A549 (cell line): ENCODE data around the gene DHRS11. TPM values are rescaled to one million over a fixed set of nuclear protein-coding genes. Genes with fewer than 3 reads are reported as not detected.

Experiments
- ATAC-seq, 2 experiments: fragments of 200-7000 bp in 1 of 2; fragments of >200 bp in 1 of 2; cut with Nextera tagmentation in 1 of 2; cut with Tn5 transposase in 1 of 2; 3 replicates each; pipeline versions ENCODE4 v1.8.0 to v1.9.1; 2018 to 2020; ENCODE audit warnings: mild to moderate bottlenecking in 1 of 2, moderate library complexity in 1 of 2
- CTCF ChIA-PET: fragments of 300-600 bp; sonication (Branson Sonifier 250); formaldehyde crosslinking; extraction: SDS; loops from one replicate; lab custom pipeline; 2021; ENCODE audit warnings: antibody characterized with exemption, inconsistent platforms; lab: Yijun Ruan, JAX
- POLR2A ChIA-PET: fragments of 350-600 bp; formaldehyde crosslinking; extraction: SDS; loops from one replicate; lab custom pipeline; 2021; ENCODE audit warnings: antibody characterized with exemption, inconsistent platforms; lab: Yijun Ruan, JAX
- DNase-seq, 2 experiments: peaks; one replicate each; pipeline versions ENCODE4 v3.0.0 to v3.0.0-alpha.2; 2011 to 2016; ENCODE audit warnings: low read depth in 1 of 2, low spot score in 1 of 2
- FAIRE-seq: peaks from 2 replicates; lab custom pipeline; 2011; peaks lifted over from hg19 to GRCh38; lab: Jason Lieb, UNC
- H3K27ac ChIP-seq, 2 experiments: fragments of >200 bp; sonication (Bioruptor Twin); formaldehyde crosslinking; 3 replicates each; pipeline ENCODE4 v1.5.1; 2016 to 2017
- H3K4me1 ChIP-seq: fragments of >200 bp; sonication (Bioruptor Twin); formaldehyde crosslinking; 3 replicates; pipeline ENCODE4 v1.6.1; 2016
- H3K4me2 ChIP-seq: fragments of >200 bp; sonication (Bioruptor Twin); formaldehyde crosslinking; 3 replicates; pipeline ENCODE4 v1.6.1; 2016
- H3K4me3 ChIP-seq: fragments of >200 bp; sonication (Bioruptor Twin); formaldehyde crosslinking; 3 replicates; pipeline ENCODE4 v1.5.1; 2016
- H3K9me3 ChIP-seq: fragments of >200 bp; sonication (Bioruptor Twin); formaldehyde crosslinking; 3 replicates; pipeline ENCODE4 v1.6.1; 2016
- BCL3 ChIP-seq: fragments of >200 bp; sonication (Bioruptor Twin); formaldehyde crosslinking; IDR thresholded peaks from 3 replicates; pipeline ENCODE4 v1.6.1; 2016
- CHD4 ChIP-seq: fragments of 200-600 bp; sonication (generic); IDR thresholded peaks from 2 replicates; pipeline ENCODE4 v1.6.1; 2016; ENCODE audit warnings: antibody characterized with exemption, mild to moderate bottlenecking, borderline replicate concordance
- CTCF ChIP-seq: fragments of >200 bp; sonication (Bioruptor Twin); formaldehyde crosslinking; IDR thresholded peaks from 3 replicates; pipeline ENCODE4 v1.5.1; 2016
- EP300 ChIP-seq, 2 experiments: fragments of >200 bp; sonication (Bioruptor Twin); formaldehyde crosslinking; IDR thresholded peaks; 2 replicates in 1 of 2; 3 replicates in 1 of 2; pipeline ENCODE4 v1.6.1; 2016 to 2017
- ESRRA ChIP-seq: fragments of 150-350 bp; IDR thresholded peaks from 2 replicates; pipeline ENCODE4 v1.6.1; 2014; ENCODE audit warnings: mild to moderate bottlenecking, low read length, borderline replicate concordance
- FOSB ChIP-seq: fragments of 250-450 bp; sonication (Bioruptor Pico); IDR thresholded peaks from 2 replicates; pipeline ENCODE4 v1.5.0; 2020; ENCODE audit warnings: mild to moderate bottlenecking, moderate library complexity
- HES2 ChIP-seq: fragments of >200 bp; sonication (Bioruptor Twin); formaldehyde crosslinking; IDR thresholded peaks from 2 replicates; pipeline ENCODE4 v1.6.1; 2016
- HEYL ChIP-seq: fragments of 250-450 bp; sonication (Bioruptor Pico); IDR thresholded peaks from 2 replicates; pipeline ENCODE4 v1.8.0; 2021; ENCODE audit warnings: mild to moderate bottlenecking, moderate library complexity
- JUN ChIP-seq, 2 experiments: fragments of >200 bp; sonication (Bioruptor Twin); formaldehyde crosslinking; IDR thresholded peaks; 2 replicates in 1 of 2; 3 replicates in 1 of 2; pipeline ENCODE4 v1.6.1; 2016 to 2017
- MAX ChIP-seq: IDR thresholded peaks from 2 replicates; pipeline ENCODE4 v1.6.1; 2012
- NFE2L2 ChIP-seq: fragments of 150-350 bp; conservative IDR thresholded peaks from 2 replicates; pipeline ENCODE4 v1.6.1; 2014; ENCODE audit warnings: low read length
- PBX3 ChIP-seq: IDR thresholded peaks from 2 replicates; pipeline ENCODE4 v1.6.1; 2012
- PHF8 ChIP-seq: fragments of 200-600 bp; sonication (generic); IDR thresholded peaks from 2 replicates; pipeline ENCODE4 v1.6.1; 2016; ENCODE audit warnings: low read depth, mild to moderate bottlenecking, antibody characterized with exemption, moderate library complexity, borderline replicate concordance
- POLR2AphosphoS2 ChIP-seq: conservative IDR thresholded peaks from 2 replicates; pipeline ENCODE4 v1.6.1; 2012; ENCODE audit warnings: low read length, improper control_type of control experiment, inconsistent platforms
- RARB ChIP-seq: fragments of 250-450 bp; sonication (Bioruptor Pico); IDR thresholded peaks from 2 replicates; pipeline ENCODE4 v1.8.0; 2021; ENCODE audit warnings: mild to moderate bottlenecking, moderate library complexity
- RCOR1 ChIP-seq: fragments of 150-350 bp; IDR thresholded peaks from 2 replicates; pipeline ENCODE4 v1.6.1; 2014; ENCODE audit warnings: antibody characterized with exemption, low read length, low read depth
- REST ChIP-seq: fragments of 200-600 bp; sonication (generic); IDR thresholded peaks from 2 replicates; pipeline ENCODE4 v1.6.1; 2016; ENCODE audit warnings: antibody characterized with exemption, mild to moderate bottlenecking, moderate library complexity
- RNF2 ChIP-seq: fragments of 200-600 bp; sonication (generic); IDR thresholded peaks from 2 replicates; pipeline ENCODE4 v1.6.1; 2016; ENCODE audit warnings: low read depth, mild to moderate bottlenecking, antibody characterized with exemption, moderate library complexity, borderline replicate concordance
- SREBF2 ChIP-seq: fragments of 450-650 bp; IDR thresholded peaks from 2 replicates; pipeline ENCODE4 v1.6.1; 2014; ENCODE audit warnings: mild to moderate bottlenecking, moderate library complexity
- TP53 ChIP-seq: fragments of 250-450 bp; sonication (Bioruptor Pico); IDR thresholded peaks from 2 replicates; pipeline ENCODE4 v1.5.0; 2021; ENCODE audit warnings: mild to moderate bottlenecking, moderate library complexity
- ZC3H11A ChIP-seq: fragments of 450-650 bp; IDR thresholded peaks from 2 replicates; pipeline ENCODE4 v1.6.1; 2014; ENCODE audit warnings: antibody characterized with exemption, mild to moderate bottlenecking
- ZNF302 ChIP-seq: fragments of 250-450 bp; sonication (Bioruptor Pico); IDR thresholded peaks from 2 replicates; pipeline ENCODE4 v1.9.0; 2021; ENCODE audit warnings: inconsistent platforms, mild to moderate bottlenecking, moderate library complexity
- WGBS: methylation state at CpG from one replicate; pipeline ENCODE4 v1.1.6; 2017; ENCODE audit errors: missing lambda C conversion rate; 5-methylcytosine and 5-hydroxymethylcytosine counted together
- polyA plus RNA-seq, 4 experiments: library from polyadenylated mRNA; depleted of rRNA in 3 of 4; stranded (reverse); fragments of >200 nt; fragmentation: RNase III in 1 of 4; extraction: RNeasy Plus Mini Kit Qiagen cat#74134 plus additional on column Dnase treatment in 1 of 4; gene quantifications; 2 replicates in 3 of 4; 3 replicates in 1 of 4; pipeline ENCODE4 v1.2.3, GENCODE V29; 2011 to 2017

The DHRS11 gene
- polyA plus RNA-seq, 2 of the 4 experiments (the other 2 are of a cell fraction): 9.5 to 9.6 TPM

GRCh38 chr17:36608280-36608679, 16.6 kb downstream of the DHRS11 start:
- peak in 1 of 2 experiments; percentile 7; a peak in 2 of 6 replicates for ATAC-seq
- ChIA-PET CTCF (interaction anchor here (0.7 to 1.8 kb wide), 10 partner anchors 8 to 632 kb away, joined by 3 to 7 read pairs (median 4); no protein-coding TSS in a partner anchor), POLR2A (no interaction called here)
- no peak overlapping the region for H3K4me3 ChIP-seq
- H3K9me3 ChIP-seq: no peaks in the 10 kb centered on the region
- TF ChIP-seq TP53 (CRISPR knock-in tag) (no peak), MAX (no peak), BCL3 (no peak), RARB (CRISPR knock-in tag) (no peak), CTCF (no peak), EP300 (IDR thresholded peaks at IDR 0.05) (no peak), NFE2L2 (no peak), SREBF2 (no peak), JUN (IDR thresholded peaks at IDR 0.05) (no peak), RCOR1 (no peak), HEYL (CRISPR knock-in tag) (no peak), REST (no peak), PHF8 (no peak), ZNF302 (no peak)
- WGBS: 82% methylated on average over 7 of the region's 7 CpGs
- DNase-seq: no peak
- FAIRE-seq: no peak
- no peak overlapping the region for H3K27ac ChIP-seq
- no peak overlapping the region for H3K4me2 ChIP-seq
- H3K4me1 ChIP-seq: peaks cover 33% of the 10 kb centered on the region

GRCh38 chr17:36608794-36609497, 17.3 kb downstream of the DHRS11 start:
- Histone ChIP-seq H3K9me3 (no peaks in the 10 kb centered on the region), H3K27ac (no peak overlapping the region), H3K4me2 (no peak overlapping the region), H3K4me3 (no peak overlapping the region), H3K4me1 (peaks cover 26% of the 10 kb centered on the region)
- POLR2A ChIA-PET: interaction anchor here (0.6 kb wide), 1 partner anchor 448 kb away, joined by 5 read pairs; no protein-coding TSS in a partner anchor
- 76% methylated on average over 19 of the region's 24 CpGs for WGBS
- FAIRE-seq: no peak
- DNase-seq: peak in 1 of 2 experiments; percentile 62
- peak; percentile 60 to 75; a peak in 5 of 6 replicates for ATAC-seq
- CTCF ChIA-PET: interaction anchor here (0.7 to 1.5 kb wide), 8 partner anchors 9 to 632 kb away, joined by 3 to 6 read pairs (median 4); no protein-coding TSS in a partner anchor
- TF ChIP-seq POLR2AphosphoS2: no peak
- TF ChIP-seq RNF2: no peak
- TF ChIP-seq JUN (IDR thresholded peaks at IDR 0.05): no peak
- TF ChIP-seq CTCF: peak; percentile 45
- TF ChIP-seq RCOR1: no peak
- no peak for TF ChIP-seq HES2
- TF ChIP-seq ESRRA: no peak
- peak; percentile 70 for TF ChIP-seq MAX
- TF ChIP-seq CHD4: no peak
- no peak for TF ChIP-seq ZC3H11A
- TF ChIP-seq NFE2L2: no peak
- no peak for TF ChIP-seq HEYL (CRISPR knock-in tag)
- TF ChIP-seq PBX3: no peak
- no peak for TF ChIP-seq FOSB (CRISPR knock-in tag)
- TF ChIP-seq TP53 (CRISPR knock-in tag): no peak
- no peak for TF ChIP-seq PHF8
